ENCODE results near the gene PAQR7. TPM values are rescaled to one million over a fixed set of nuclear protein-coding genes. Genes with fewer than 3 reads are reported as not detected.
A peak's percentile ranks its signal among the peaks of the same experiment; 100 is the strongest.

The PAQR7 gene
- total RNA-seq, 1 donor from 2014 or later = 9.3 TPM

- no peaks in the 10 kb centered on the region for H3K36me3 ChIP-seq
- H3K9me3 ChIP-seq = no peaks in the 10 kb centered on the region
- H3K27me3 ChIP-seq (ENCODE audit: low read depth) = no peaks in the 10 kb centered on the region
- intact Hi-C loops (cut with DNase I) = no loop called here
- no peak overlapping the region for H3K27ac ChIP-seq
- no peak overlapping the region for H3K4me3 ChIP-seq
- DNase-seq (no peak), ATAC-seq (no peak)
- no peak for TF ChIP-seq CTCF (IDR thresholded peaks at IDR 0.05)
- peaks cover 40% of the 10 kb centered on the region for H3K4me1 ChIP-seq
Observed at GRCh38 chr1:25872713-25873112, 2.8 kb downstream of the PAQR7 start.

DNA sequence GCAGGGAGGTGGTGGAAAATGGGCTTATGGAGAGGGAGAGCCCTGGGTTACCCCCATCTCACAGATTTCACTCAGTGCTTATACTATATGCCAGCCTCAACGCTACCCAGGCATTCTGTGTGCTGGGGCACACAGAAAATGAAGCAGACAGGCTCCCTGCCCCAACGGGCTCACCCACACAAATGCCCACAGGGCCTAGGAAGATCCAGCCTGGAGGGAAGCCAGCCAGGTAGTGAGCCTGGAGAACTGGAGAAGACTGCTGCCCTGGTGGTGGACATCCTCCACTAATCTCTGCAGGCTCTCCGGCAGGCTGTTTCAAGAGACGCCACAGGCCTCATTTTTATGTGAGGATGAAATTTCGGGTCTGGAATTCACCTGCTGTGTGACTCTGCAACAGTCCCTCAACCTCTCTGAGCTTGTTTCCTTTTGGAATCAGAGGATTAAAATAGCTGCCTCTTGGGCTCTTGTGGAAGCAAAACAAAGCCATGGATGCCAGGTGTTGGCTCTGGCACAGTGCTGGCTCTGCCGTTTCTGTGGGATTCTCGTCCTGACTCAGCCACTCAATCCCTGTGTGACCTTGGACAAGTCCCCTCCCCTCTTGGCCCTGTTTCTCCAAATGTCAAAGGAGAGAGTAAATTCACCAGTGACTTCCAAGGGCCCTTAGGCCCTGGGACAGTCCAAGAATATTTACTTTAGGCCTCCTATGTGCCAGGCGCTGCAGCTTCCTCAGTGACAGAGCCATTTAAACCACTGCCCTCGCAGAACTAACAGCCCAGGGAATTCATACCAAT lies 3.6 kb downstream of the PAQR7 start:
- no peaks in the 10 kb centered on the region for H3K9me3 ChIP-seq
- H3K27me3 ChIP-seq (ENCODE audit: low read depth) = no peaks in the 10 kb centered on the region
- intact Hi-C loops (cut with DNase I) = no loop called here
- H3K4me3 ChIP-seq = no peak overlapping the region
- TF ChIP-seq CTCF (IDR thresholded peaks at IDR 0.05) = no peak
- DNase-seq (peak; percentile 54), ATAC-seq (peak; percentile 12 to 22)
- no peaks in the 10 kb centered on the region for H3K36me3 ChIP-seq
- peak overlapping the region; percentile 32 for H3K27ac ChIP-seq
- peaks cover 40% of the 10 kb centered on the region for H3K4me1 ChIP-seq

- Histone ChIP-seq H3K36me3 (no peaks in the 10 kb centered on the region), H3K27ac (no peak overlapping the region), H3K4me1 (peaks cover 40% of the 10 kb centered on the region), H3K9me3 (no peaks in the 10 kb centered on the region), H3K27me3 (ENCODE audit: low read depth) (no peaks in the 10 kb centered on the region), H3K4me3 (no peak overlapping the region)
- DNase-seq = no peak
- no peak for TF ChIP-seq CTCF (IDR thresholded peaks at IDR 0.05)
- ATAC-seq = no peak
- intact Hi-C loops (cut with DNase I) = no loop called here
Observed at GRCh38 chr1:25871086-25871703, 4.3 kb downstream of the PAQR7 start.

GRCh38 chr1:25870614-25871013 lies 4.9 kb downstream of the PAQR7 start:
- H3K4me1 ChIP-seq = peaks cover 40% of the 10 kb centered on the region
- ATAC-seq (no peak), DNase-seq (no peak)
- H3K27ac ChIP-seq = no peak overlapping the region
- no peak overlapping the region for H3K4me3 ChIP-seq
- H3K36me3 ChIP-seq = no peaks in the 10 kb centered on the region
- H3K9me3 ChIP-seq = no peaks in the 10 kb centered on the region
- H3K27me3 ChIP-seq (ENCODE audit: low read depth) = no peaks in the 10 kb centered on the region
- TF ChIP-seq CTCF (IDR thresholded peaks at IDR 0.05) = no peak
- intact Hi-C loops (cut with DNase I) = no loop called here

GRCh38 chr1:25869909-25870606 lies 5.5 kb downstream of the PAQR7 start:
- no peak for TF ChIP-seq CTCF (IDR thresholded peaks at IDR 0.05)
- DNase-seq = no peak
- no peak overlapping the region for H3K27ac ChIP-seq
- H3K9me3 ChIP-seq = no peaks in the 10 kb centered on the region
- H3K4me3 ChIP-seq = no peak overlapping the region
- no peak for ATAC-seq
- intact Hi-C loops (cut with DNase I) = no loop called here
- H3K27me3 ChIP-seq (ENCODE audit: low read depth) = no peaks in the 10 kb centered on the region
- H3K36me3 ChIP-seq = no peaks in the 10 kb centered on the region
- peaks cover 40% of the 10 kb centered on the region for H3K4me1 ChIP-seq

All from lower lobe of right lung (tissue), 2 donors.